ENCODE results near the gene LASP1NB.

LASP1NB gene

GRCh38 chr17:38890410-38890746 lies 35.0 kb upstream of the LASP1NB start:
- H3K36me3 ChIP-seq (replicated peaks in 1 of 2; ENCODE audit: control insufficient read depth in 1 of 2, insufficient read depth in 2 of 2, low read length in 1 of 2) = peaks cover 38 to 58% of the 10 kb centered on the region in 2 experiments
- H3K4me1 ChIP-seq (ENCODE audit: control insufficient read depth in 1 of 2, insufficient read depth in 2 of 2, low read depth in 1 of 2, low read length in 1 of 2) = peaks cover 3 to 16% of the 10 kb centered on the region in 2 experiments; a peak in 2 of 4 replicates
- no peak overlapping the region for H3K4me2 ChIP-seq
- H3F3A ChIP-seq (replicated peaks; ENCODE audit: insufficient read depth) = peaks cover 7% of the 10 kb centered on the region
- ChIA-PET CTCF (no interaction called here), POLR2A (no interaction called here)
- H3K9me3 ChIP-seq = no peaks in the 10 kb centered on the region
- H3K27ac ChIP-seq (ENCODE audit: low read depth in 2 of 2, low read length in 1 of 2) = no peak overlapping the region
- H4K20me1 ChIP-seq (ENCODE audit: insufficient read depth) = peaks cover 82% of the 10 kb centered on the region
- DNase-seq = no peak
- WGBS (ENCODE audit: low lambda C conversion rate) = 97% methylated on average over 7 of the region's 8 CpGs
- H3K9me2 ChIP-seq = no peaks in the 10 kb centered on the region
- no peak overlapping the region for H2AFZ ChIP-seq (ENCODE audit: low read depth)
- H3K4me3 ChIP-seq (ENCODE audit: low read depth in 2 of 2, low read length in 1 of 2) = no peak overlapping the region
- TF ChIP-seq MEF2A (IDR thresholded peaks at IDR 0.05; ENCODE audit: borderline replicate concordance, low read depth) (no peak), GATA2 (CRISPR knock-in tag; IDR thresholded peaks at IDR 0.05) (no peak), SIN3A (IDR thresholded peaks at IDR 0.05; ENCODE audit: borderline replicate concordance, low read depth, low read length) (no peak), MAX (IDR thresholded peaks at IDR 0.05; ENCODE audit: low read depth) (no peak), EZH2phosphoT487 (IDR thresholded peaks at IDR 0.05; ENCODE audit: borderline replicate concordance, low read depth) (no peak), ELF1 (IDR thresholded peaks at IDR 0.05) (no peak), CTCF (IDR thresholded peaks at IDR 0.05) (no peak), RFX5 (IDR thresholded peaks at IDR 0.05; ENCODE audit: low read length) (no peak), ZBTB33 (IDR thresholded peaks at IDR 0.05; ENCODE audit: borderline replicate concordance, low read depth) (no peak), NRF1 (IDR thresholded peaks at IDR 0.05; ENCODE audit: low read depth, low read length) (no peak), TAF1 (IDR thresholded peaks at IDR 0.05; ENCODE audit: borderline replicate concordance, low read depth, low read length) (no peak), RCOR1 (IDR thresholded peaks at IDR 0.05; ENCODE audit: low read length) (no peak), JUND (IDR thresholded peaks at IDR 0.05) (no peak), GABPA (IDR thresholded peaks at IDR 0.05; ENCODE audit: low read depth) (no peak)
- TF ChIP-seq, protein P1, sequence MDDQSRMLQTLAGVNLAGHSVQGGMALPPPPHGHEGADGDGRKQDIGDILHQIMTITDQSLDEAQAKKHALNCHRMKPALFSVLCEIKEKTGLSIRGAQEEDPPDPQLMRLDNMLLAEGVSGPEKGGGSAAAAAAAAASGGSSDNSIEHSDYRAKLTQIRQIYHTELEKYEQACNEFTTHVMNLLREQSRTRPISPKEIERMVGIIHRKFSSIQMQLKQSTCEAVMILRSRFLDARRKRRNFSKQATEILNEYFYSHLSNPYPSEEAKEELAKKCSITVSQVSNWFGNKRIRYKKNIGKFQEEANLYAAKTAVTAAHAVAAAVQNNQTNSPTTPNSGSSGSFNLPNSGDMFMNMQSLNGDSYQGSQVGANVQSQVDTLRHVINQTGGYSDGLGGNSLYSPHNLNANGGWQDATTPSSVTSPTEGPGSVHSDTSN (IDR thresholded peaks at IDR 0.05) = no peak
- no peaks in the 10 kb centered on the region for H3K27me3 ChIP-seq (ENCODE audit: insufficient read depth)
- peaks cover 87% of the 10 kb centered on the region for H3K79me2 ChIP-seq (ENCODE audit: insufficient read depth)
- H3K9ac ChIP-seq = no peak overlapping the region

Data from SK-N-SH (cell line).